K562 (cell line): ENCODE results near the gene TAF3. TPM values are rescaled to one million over a fixed set of nuclear protein-coding genes. Genes with fewer than 3 reads are reported as not detected.

ENCODE experiments used
- BMI1 ChIP-seq: fragments of 150-350 bp; IDR thresholded peaks from 2 replicates; pipeline ENCODE4 v1.6.1; 2014; ENCODE audit warnings: low read length
- BRCA1 ChIP-seq, 2 experiments: fragments of 450-650 bp in 1 of 2; sonication (generic) in 1 of 2; formaldehyde crosslinking in 1 of 2; IDR thresholded peaks; 2 replicates each; pipeline versions ENCODE4 v1.5.0 to v1.6.1; 2017 to 2020; ENCODE audit warnings: mild to moderate bottlenecking in 1 of 2, missing genetic modification reagents in 1 of 2
- EP400 ChIP-seq: fragments of 450-650 bp; IDR thresholded peaks from 2 replicates; pipeline ENCODE4 v1.6.1; 2017; ENCODE audit warnings: antibody characterized with exemption, mild to moderate bottlenecking, moderate library complexity
- MBD1 ChIP-seq: fragments of 250-450 bp; sonication (Bioruptor Pico); IDR thresholded peaks from 2 replicates; pipeline ENCODE4 v1.8.0; 2022; ENCODE audit warnings: inconsistent platforms
- PRDM10 ChIP-seq: fragments of 450-650 bp; IDR thresholded peaks from 2 replicates; pipeline ENCODE4 v1.6.1; 2018; ENCODE audit not compliant: partially characterized antibody
- SOX6 ChIP-seq: fragments of 450-650 bp; IDR thresholded peaks from 2 replicates; pipeline ENCODE4 v1.6.1; 2014; ENCODE audit warnings: mild to moderate bottlenecking
- STAT6 ChIP-seq: sonication (generic); formaldehyde crosslinking; IDR thresholded peaks from 2 replicates; pipeline ENCODE4 v1.8.1; 2023; ENCODE audit warnings: mild to moderate bottlenecking, missing genetic modification reagents
- TCF15 ChIP-seq: fragments of 250-450 bp; sonication (Bioruptor Pico); IDR thresholded peaks from 2 replicates; pipeline ENCODE4 v1.8.0; 2022; ENCODE audit warnings: moderate library complexity, mild to moderate bottlenecking, inconsistent platforms
- ZBTB33 ChIP-seq: sonication (generic); formaldehyde crosslinking; IDR thresholded peaks from 2 replicates; pipeline ENCODE4 v1.8.1; 2023; ENCODE audit warnings: mild to moderate bottlenecking, missing genetic modification reagents
- ZFP91 ChIP-seq: sonication (generic); formaldehyde crosslinking; IDR thresholded peaks from 2 replicates; pipeline ENCODE4 v1.8.0; 2022; ENCODE audit warnings: mild to moderate bottlenecking, missing genetic modification reagents
- ZNF655 ChIP-seq: fragments of 250-450 bp; sonication (Bioruptor Pico); IDR thresholded peaks from 2 replicates; pipeline ENCODE4 v1.5.0; 2021
- polyA plus RNA-seq, 8 experiments: library from polyadenylated mRNA; depleted of rRNA in 4 of 8; stranded (reverse) in 5 of 8; unstranded in 3 of 8; fragments of >200 nt; fragmentation: Nextera tagmentation in 2 of 8; fragmentation: Illumina TruSeq in 1 of 8; extraction: Ambion mirVana in 2 of 8; extraction: Trizol in 1 of 8; gene quantifications; 2 replicates each; pipeline versions ENCODE4 v1.2.1 to v1.2.3, GENCODE V29; 2011 to 2014; ENCODE audit warnings: inconsistent platforms in 1 of 8, missing spikeins in 1 of 8
- total RNA-seq, 7 experiments: library from RNA; depleted of rRNA in 6 of 7; stranded (reverse); fragments of >200 nt in 6 of 7; fragmentation: Illumina TruSeq in 2 of 7; extraction: Trizol in 2 of 7; gene quantifications; 2 replicates each; pipeline versions ENCODE4 v1.2.1 to v1.2.3, GENCODE V29; 2011 to 2021; ENCODE audit warnings: low replicate concordance in 1 of 7

TAF3 gene
- total and polyA plus RNA-seq, 9 of the 15 experiments (the other 6 are each of a cell fraction or from before 2014, with no cell fraction given) = 1.5 to 9.9 (median 4.1) TPM

GRCh38 chr10:7956508-7956907, 138.2 kb downstream of the TAF3 start (continued):
- TF ChIP-seq STAT6 (CRISPR knock-in tag) (no peak), PRDM10 (no peak), ZFP91 (CRISPR knock-in tag) (no peak), BMI1 (no peak), SOX6 (no peak), ZNF655 (CRISPR knock-in tag) (no peak), TCF15 (CRISPR knock-in tag) (no peak), EP400 (no peak), ZBTB33 (CRISPR knock-in tag) (no peak), BRCA1 (IDR thresholded peaks at IDR 0.05) (no peak), BRCA1 (CRISPR knock-in tag; IDR thresholded peaks at IDR 0.05) (no peak), MBD1 (no peak)
